OCI-LY3 (cell line): ENCODE data around the gene PPFIBP2.

Experiments used
- EZH2phosphoT487 ChIP-seq: fragments of 200-600 bp; shearing (Covaris generic); IDR thresholded peaks from 2 replicates; pipeline ENCODE4 v1.6.1; 2018; ENCODE audit warnings: antibody characterized with exemption, mixed run types, low read depth
- TF ChIP-seq, protein P1 (sequence below): fragments of 200-600, 300-600 bp; sonication (generic); IDR thresholded peaks from 2 replicates; pipeline ENCODE4 v1.5.1; 2014; ENCODE audit warnings: antibody characterized with exemption, low read length, low read depth

DNA sequence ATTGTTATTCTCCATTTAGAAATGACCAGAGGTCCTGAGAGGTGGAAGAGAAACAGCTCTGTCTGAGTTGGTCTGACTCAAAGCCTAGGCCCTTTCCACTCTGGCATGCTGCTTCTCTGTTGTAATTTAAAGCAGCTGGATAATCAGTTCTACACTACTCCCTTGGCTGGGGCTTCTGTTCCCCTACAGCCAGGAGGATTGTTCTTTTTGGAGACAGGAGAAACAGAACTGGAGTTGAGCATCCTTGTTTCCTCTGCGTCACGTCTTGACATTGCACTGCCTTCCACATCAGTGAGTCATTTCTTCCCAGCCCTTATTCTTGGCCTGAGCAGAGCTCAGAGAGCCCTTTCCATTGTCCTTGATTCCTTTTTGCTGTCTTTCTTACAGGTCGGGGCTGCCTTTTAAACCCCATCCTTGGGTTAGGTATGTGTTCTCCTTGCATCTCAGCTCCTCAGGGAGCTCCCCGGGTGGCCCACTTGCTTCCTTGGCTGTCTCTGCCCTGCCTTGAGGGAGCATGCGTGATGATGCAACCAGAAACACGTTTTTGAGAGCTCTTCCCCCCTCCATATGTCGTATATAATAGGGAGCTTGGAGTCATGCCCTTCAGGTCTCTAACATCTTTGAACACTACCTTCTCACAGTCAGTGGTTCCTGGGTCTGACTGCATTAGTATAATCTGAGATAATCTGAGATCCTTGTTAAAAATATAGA, 123.8 kb downstream of the PPFIBP2 start:
- TF ChIP-seq, protein P1, sequence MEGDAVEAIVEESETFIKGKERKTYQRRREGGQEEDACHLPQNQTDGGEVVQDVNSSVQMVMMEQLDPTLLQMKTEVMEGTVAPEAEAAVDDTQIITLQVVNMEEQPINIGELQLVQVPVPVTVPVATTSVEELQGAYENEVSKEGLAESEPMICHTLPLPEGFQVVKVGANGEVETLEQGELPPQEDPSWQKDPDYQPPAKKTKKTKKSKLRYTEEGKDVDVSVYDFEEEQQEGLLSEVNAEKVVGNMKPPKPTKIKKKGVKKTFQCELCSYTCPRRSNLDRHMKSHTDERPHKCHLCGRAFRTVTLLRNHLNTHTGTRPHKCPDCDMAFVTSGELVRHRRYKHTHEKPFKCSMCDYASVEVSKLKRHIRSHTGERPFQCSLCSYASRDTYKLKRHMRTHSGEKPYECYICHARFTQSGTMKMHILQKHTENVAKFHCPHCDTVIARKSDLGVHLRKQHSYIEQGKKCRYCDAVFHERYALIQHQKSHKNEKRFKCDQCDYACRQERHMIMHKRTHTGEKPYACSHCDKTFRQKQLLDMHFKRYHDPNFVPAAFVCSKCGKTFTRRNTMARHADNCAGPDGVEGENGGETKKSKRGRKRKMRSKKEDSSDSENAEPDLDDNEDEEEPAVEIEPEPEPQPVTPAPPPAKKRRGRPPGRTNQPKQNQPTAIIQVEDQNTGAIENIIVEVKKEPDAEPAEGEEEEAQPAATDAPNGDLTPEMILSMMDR: no peak
- TF ChIP-seq EZH2phosphoT487: no peak
